Measurements from ENCODE around the gene SMYD3. TPM values are rescaled to one million over a fixed set of nuclear protein-coding genes. Genes with fewer than 3 reads are reported as not detected.

The SMYD3 gene
- total RNA-seq, 1 donor from 2014 or later = 31.9 TPM

GRCh38 chr1:245937316-245938045 is 569.6 kb downstream of the SMYD3 start:
- DNase-seq (ENCODE audit: low spot score, unreplicated experiment) = no peak
- no peak overlapping the region for H3K27ac Mint-ChIP-seq
- no peaks in the 10 kb centered on the region for H3K9me3 Mint-ChIP-seq (ENCODE audit: low read depth)
- H3K27me3 Mint-ChIP-seq = no peaks in the 10 kb centered on the region
- TF ChIP-seq, protein P1, sequence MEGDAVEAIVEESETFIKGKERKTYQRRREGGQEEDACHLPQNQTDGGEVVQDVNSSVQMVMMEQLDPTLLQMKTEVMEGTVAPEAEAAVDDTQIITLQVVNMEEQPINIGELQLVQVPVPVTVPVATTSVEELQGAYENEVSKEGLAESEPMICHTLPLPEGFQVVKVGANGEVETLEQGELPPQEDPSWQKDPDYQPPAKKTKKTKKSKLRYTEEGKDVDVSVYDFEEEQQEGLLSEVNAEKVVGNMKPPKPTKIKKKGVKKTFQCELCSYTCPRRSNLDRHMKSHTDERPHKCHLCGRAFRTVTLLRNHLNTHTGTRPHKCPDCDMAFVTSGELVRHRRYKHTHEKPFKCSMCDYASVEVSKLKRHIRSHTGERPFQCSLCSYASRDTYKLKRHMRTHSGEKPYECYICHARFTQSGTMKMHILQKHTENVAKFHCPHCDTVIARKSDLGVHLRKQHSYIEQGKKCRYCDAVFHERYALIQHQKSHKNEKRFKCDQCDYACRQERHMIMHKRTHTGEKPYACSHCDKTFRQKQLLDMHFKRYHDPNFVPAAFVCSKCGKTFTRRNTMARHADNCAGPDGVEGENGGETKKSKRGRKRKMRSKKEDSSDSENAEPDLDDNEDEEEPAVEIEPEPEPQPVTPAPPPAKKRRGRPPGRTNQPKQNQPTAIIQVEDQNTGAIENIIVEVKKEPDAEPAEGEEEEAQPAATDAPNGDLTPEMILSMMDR (IDR thresholded peaks at IDR 0.05; ENCODE audit: unreplicated experiment) = no peak
- peaks cover 6% of the 10 kb centered on the region for H3K4me1 Mint-ChIP-seq (ENCODE audit: low read depth)
- H3K4me3 Mint-ChIP-seq (ENCODE audit: low read depth) = no peak overlapping the region
- no peaks in the 10 kb centered on the region for H3K36me3 Mint-ChIP-seq (ENCODE audit: insufficient read depth)

DNA sequence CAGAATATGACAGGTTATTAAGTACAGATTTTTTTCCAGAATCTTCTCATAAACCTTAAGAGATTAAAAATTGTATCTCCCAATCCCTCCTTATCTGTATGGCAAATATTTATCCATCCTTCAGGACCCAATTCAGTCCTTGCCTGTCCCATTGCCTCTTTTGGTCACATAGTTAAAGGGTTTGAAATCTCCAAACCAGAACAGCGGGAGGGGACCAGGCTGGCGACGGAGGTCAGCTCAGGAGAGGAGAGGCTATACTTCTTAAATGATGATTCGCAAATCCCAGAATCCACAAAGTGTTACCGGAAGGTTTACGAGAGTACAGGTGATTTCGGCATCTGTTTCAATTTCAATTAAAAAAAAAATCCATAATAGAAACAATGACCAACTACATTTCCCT is 572.7 kb downstream of the SMYD3 start:
- TF ChIP-seq, protein P1 (IDR thresholded peaks at IDR 0.05; ENCODE audit: unreplicated experiment) = no peak
- no peak overlapping the region for H3K4me3 Mint-ChIP-seq (ENCODE audit: low read depth)
- H3K9me3 Mint-ChIP-seq (ENCODE audit: low read depth) = no peaks in the 10 kb centered on the region
- no peaks in the 10 kb centered on the region for H3K36me3 Mint-ChIP-seq (ENCODE audit: insufficient read depth)
- H3K4me1 Mint-ChIP-seq (ENCODE audit: low read depth) = peaks cover 3% of the 10 kb centered on the region
- DNase-seq (ENCODE audit: low spot score, unreplicated experiment) = no peak
- H3K27me3 Mint-ChIP-seq = no peaks in the 10 kb centered on the region
- H3K27ac Mint-ChIP-seq = no peak overlapping the region

DNA sequence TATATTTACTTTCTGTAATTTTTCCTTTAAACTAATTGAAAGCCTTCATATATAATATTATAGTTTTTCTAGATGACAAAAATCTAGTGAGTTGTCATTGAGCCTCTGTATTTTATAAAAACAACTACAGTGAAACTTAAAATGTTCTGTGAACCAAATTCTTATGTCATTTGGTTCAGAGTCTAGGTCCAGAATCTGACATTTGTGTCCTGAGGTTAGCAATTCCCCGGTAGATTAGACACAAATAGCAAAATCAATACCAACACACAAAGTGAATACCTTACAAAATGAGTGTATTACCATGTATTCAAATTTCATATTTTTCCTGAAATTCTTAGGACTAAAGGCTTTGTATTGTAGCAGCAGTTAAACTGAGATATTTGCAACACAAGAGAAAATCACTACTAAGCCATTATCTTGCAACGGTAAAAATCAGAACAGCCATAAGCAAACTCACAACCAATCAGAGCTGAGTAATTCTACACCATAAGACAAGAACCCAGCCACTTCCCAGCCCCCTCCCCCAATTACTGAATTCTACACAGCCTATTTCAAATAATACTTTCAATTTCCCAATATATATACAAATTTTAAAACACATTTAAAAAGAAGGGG is 573.5 kb downstream of the SMYD3 start:
- Mint-ChIP-seq H3K4me1 (ENCODE audit: low read depth) (peaks cover 3% of the 10 kb centered on the region), H3K4me3 (ENCODE audit: low read depth) (no peak overlapping the region), H3K27me3 (no peaks in the 10 kb centered on the region), H3K36me3 (ENCODE audit: insufficient read depth) (no peaks in the 10 kb centered on the region), H3K9me3 (ENCODE audit: low read depth) (no peaks in the 10 kb centered on the region), H3K27ac (no peak overlapping the region)
- TF ChIP-seq, protein P1 (IDR thresholded peaks at IDR 0.05; ENCODE audit: unreplicated experiment) = no peak
- no peak for DNase-seq (ENCODE audit: low spot score, unreplicated experiment)

- H3K9me3 Mint-ChIP-seq (ENCODE audit: low read depth) = no peaks in the 10 kb centered on the region
- no peak for DNase-seq (ENCODE audit: low spot score, unreplicated experiment)
- TF ChIP-seq, protein P1 (IDR thresholded peaks at IDR 0.05; ENCODE audit: unreplicated experiment) = no peak
- no peaks in the 10 kb centered on the region for H3K27me3 Mint-ChIP-seq
- H3K27ac Mint-ChIP-seq = no peak overlapping the region
- H3K36me3 Mint-ChIP-seq (ENCODE audit: insufficient read depth) = no peaks in the 10 kb centered on the region
- H3K4me3 Mint-ChIP-seq (ENCODE audit: low read depth) = no peak overlapping the region
- H3K4me1 Mint-ChIP-seq (ENCODE audit: low read depth) = peaks cover 3% of the 10 kb centered on the region
Observed at GRCh38 chr1:245932302-245932972, 574.6 kb downstream of the SMYD3 start.

DNA sequence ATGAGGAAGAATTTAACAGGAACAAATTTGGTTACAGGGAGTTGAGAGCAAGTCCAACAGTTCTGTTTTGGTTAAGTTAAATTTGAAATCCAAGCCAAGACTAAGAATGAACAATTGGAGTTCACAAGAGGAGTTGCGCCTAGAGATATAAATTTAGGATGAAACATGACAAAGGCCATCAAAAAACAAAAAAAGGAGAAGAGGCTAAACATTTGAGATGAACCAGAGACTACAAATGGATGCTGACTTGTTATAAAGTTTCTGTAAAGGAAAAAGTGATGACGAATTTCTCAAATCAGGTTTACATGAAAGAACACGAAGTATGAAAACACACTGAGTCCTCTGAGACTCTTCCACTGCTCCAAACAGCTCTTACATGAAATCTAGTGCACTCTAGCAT is 575.6 kb downstream of the SMYD3 start:
- TF ChIP-seq, protein P1 (IDR thresholded peaks at IDR 0.05; ENCODE audit: unreplicated experiment) = no peak
- no peaks in the 10 kb centered on the region for H3K9me3 Mint-ChIP-seq (ENCODE audit: low read depth)
- H3K36me3 Mint-ChIP-seq (ENCODE audit: insufficient read depth) = no peaks in the 10 kb centered on the region
- peaks cover 3% of the 10 kb centered on the region for H3K4me1 Mint-ChIP-seq (ENCODE audit: low read depth)
- no peaks in the 10 kb centered on the region for H3K27me3 Mint-ChIP-seq
- H3K4me3 Mint-ChIP-seq (ENCODE audit: low read depth) = no peak overlapping the region
- no peak overlapping the region for H3K27ac Mint-ChIP-seq
- DNase-seq (ENCODE audit: low spot score, unreplicated experiment) = no peak

Data from progenitor cell of endocrine pancreas (in vitro differentiated cells).